ENCODE data around the gene PRKCE.

DNA sequence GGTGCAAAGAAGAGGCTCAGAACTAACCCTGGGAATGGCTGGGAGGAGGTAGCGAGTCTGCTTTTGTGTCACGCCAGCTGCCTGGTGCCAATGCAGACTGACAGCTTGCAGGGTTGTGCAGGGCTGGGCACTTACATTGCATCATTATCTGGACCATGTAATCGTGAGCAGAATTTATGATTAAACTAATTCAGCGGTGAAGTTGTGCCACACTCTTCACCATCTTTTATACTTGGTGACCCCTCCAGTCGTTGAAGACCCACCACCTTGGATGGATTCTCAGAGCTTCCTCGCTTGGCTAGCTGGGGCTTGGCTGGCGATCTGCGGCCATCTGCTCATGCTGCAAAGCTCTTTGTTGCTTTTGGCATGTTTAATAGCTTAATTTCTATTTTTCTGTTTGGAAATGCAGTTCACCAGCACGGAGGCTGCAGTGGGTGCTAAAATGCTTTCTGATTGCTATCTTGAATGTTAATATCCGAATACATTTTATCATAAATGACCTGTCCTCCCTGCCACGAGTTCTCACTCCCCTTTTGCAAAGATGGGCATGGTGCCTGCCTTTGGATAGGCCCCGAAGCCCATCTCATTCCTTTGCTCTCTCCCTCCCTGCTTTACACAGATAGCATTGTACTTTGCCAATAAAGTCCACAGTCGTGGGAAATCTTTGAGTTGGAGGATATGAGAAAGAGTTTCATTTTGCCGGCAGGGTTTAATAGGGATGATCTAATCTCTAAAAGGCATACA, 188.2 kb downstream of the PRKCE start:
- TF ChIP-seq POLR2A (IDR thresholded peaks at IDR 0.05; ENCODE audit: control extremely low read depth in 1 of 2, low read depth in 2 of 2, low read length in 2 of 2) (no peak), USF2 (IDR thresholded peaks at IDR 0.05; ENCODE audit: low read length) (no peak), CTCF (IDR thresholded peaks at IDR 0.05; ENCODE audit: control extremely low read depth in 1 of 3, insufficient read depth in 1 of 3, low read depth in 1 of 3, low read length in 3 of 3) (no peak), CREB1 (IDR thresholded peaks at IDR 0.05) (no peak), EZH2 (IDR thresholded peaks at IDR 0.05; ENCODE audit: low read depth, low read length, severe bottlenecking) (no peak), POLR2AphosphoS5 (IDR thresholded peaks at IDR 0.05; ENCODE audit: low read depth, low read length) (no peak), GABPA (IDR thresholded peaks at IDR 0.05; ENCODE audit: borderline replicate concordance, insufficient read depth, low read length) (no peak)
- TF ChIP-seq, protein P1, sequence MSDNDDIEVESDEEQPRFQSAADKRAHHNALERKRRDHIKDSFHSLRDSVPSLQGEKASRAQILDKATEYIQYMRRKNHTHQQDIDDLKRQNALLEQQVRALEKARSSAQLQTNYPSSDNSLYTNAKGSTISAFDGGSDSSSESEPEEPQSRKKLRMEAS (IDR thresholded peaks at IDR 0.05): no peak
